ENCODE measurements around the gene RAP1GAP2.
"Not testable (repeated sequence)": the region's sequence is repeated elsewhere in the genome, so short reads cannot be mapped to it uniquely, and the experiment has no call there.

The RAP1GAP2 gene

DNA sequence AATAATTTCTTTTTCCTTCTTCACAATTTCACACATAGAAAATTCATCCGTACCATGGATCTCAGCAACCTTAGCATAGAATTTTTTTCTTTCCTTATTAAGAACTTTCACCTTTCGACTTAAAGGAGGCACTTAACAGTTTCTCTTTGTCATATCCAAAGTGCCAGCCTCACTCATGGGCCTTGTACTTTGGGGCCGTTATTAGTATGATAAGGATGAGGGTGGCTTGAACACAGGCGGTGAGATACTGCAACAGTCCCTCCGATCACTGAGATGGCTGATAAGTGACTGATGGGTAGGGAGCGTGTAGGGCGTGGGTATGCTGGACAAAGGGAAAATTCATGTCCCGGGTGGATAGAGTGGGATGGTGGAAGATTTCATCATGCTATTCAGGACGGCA is 181.9 kb downstream of the RAP1GAP2 start:
- no peak for DNase-seq

DNA sequence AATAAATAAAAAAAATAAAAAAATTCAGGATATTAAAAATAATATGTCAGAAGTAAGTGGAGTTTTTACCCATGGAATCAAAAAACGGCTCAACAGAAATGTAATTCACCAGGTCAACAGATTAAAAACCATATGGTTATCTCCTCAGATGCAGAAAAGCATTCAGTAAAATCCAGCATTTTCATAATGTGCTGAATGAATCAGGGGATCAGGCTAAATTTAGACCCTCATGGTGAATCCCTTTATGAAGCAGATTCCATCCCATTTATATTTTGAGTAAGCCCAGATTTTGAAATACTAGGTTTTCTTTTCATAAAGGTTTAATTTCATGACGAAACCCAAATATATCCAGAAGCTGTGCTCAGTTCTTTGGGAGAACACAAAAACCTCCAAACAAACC is 182.8 kb downstream of the RAP1GAP2 start:
- no peak for DNase-seq

DNA sequence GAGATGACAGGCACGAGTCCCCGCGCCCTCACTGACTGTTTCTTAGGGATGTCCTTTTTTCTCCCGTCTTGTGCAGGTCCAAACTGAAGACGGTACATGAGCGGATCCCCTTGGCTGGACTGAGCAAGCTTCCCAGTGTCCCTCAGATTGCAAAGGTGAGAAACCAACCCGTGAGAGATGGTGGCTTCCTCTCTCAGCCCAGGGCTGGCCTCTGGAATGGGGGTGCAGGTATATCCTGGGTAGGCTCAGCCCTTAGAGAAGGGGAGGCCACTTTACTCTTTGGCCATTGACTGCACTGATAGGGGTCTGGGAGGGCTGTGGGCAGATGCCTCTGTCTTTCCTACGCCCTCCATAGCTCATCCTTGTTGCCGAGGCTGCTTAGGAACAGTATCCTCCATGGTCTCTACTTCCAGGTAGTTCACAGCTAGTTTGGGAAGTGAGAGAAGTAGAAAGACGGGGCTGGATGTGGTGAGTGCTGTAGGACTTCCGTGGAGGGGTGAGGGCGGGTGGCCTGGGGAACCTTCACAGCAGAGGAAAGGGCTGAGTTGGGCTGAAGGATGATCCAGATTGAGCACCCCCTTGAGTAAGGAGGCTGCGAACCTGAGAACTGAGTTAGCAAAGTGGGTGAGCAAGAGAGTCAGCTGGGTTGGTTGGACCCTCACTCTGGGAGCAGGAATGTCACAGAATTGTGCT is 184.1 kb downstream of the RAP1GAP2 start:
- DNase-seq: no peak

DNA sequence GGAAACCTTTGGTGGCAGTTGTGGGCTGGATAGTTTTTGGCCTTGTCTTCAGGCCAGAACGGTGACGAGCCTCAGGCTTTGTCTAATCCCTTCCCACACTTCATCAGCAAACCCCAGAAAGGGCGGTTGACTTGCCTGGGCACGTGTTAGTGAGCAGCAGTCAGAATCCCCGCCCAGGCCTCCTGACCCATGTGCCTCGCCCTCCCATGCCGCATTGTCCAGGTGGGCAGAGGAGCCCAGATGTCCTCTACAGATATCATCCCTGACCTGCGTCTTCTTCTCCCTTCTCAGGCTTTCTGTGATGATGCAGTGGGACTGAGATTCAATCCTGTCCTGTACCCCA is 184.6 kb downstream of the RAP1GAP2 start:
- no peak for DNase-seq

DNA sequence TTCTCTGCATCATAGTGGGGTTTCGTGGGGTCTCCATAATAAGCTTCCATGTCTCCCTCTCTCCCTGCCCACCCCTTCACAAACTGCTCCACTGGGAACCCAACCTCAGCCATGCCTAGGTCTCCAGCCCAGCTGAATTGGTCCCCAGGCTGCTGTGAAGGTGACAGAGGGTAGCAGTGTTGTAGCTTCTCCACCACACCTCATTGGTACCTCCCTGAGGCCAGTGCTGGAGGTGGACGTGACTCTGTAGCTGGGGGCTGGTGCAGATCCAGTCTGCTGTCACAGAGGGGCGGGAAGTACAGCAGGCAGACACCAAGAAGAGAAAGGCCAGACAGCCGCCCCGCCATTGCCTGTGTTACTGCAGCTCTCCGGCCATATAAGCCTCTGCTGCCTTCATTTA is 185.1 kb downstream of the RAP1GAP2 start:
- no peak for DNase-seq

DNA sequence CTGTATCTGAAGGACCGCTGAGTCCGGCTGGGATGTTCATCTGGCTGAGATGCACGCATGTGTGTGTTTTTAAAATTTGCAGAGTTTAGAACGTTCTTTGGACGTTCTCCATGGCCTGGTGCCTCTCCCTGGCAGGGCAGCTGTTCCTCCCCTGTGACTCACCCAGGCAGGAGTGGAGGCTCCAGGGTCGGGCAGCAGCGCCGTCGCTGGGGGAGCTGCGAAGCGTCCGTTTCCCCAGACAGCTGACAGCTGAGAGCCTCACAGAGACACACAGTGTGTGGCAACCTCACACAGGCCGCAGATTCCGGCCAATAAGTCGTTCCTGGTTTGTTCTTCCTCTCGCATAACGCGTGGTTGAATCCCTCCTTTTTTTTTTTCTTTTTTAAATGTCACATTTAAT is 186.6 kb downstream of the RAP1GAP2 start:
- no peak for DNase-seq

DNA sequence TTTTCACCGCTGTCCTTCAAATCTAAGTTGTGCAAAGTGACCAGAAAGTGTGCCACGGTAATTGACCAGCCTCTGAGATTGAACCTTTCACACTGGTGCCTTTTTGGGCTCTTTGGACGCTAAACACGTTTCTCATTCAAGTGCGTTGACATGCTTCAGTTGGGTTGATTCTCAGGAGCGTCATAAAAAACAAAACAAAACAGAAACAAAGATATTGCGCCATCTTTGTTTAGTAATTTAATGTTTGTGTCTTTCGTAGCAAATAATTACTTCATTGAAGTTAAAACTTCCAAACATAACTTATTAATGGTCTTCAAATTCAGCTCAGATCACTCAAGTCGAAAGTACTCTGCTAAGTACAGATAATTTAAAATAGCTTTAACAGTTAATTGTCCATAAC is 187.0 kb downstream of the RAP1GAP2 start:
- no peak for DNase-seq

DNA sequence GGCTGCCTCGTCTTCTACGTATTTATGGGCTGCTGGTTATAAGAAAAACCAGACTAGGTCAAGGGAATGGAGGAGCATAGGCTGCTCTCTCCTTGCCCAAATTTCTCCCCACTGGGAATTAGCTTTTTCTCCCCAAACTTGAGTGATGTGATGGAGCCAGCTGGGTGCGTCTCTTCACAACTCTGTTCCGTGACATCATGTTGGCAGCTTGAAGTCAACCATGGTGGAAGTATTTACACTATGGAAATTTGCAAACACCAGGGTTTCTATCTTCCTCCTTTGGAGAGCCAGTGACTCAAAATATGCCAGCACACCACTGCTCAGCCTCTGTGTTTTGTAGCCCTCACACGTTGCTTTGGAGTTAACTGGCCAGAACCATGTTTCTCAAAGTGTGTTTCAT is 189.1 kb downstream of the RAP1GAP2 start:
- no peak for DNase-seq

DNA sequence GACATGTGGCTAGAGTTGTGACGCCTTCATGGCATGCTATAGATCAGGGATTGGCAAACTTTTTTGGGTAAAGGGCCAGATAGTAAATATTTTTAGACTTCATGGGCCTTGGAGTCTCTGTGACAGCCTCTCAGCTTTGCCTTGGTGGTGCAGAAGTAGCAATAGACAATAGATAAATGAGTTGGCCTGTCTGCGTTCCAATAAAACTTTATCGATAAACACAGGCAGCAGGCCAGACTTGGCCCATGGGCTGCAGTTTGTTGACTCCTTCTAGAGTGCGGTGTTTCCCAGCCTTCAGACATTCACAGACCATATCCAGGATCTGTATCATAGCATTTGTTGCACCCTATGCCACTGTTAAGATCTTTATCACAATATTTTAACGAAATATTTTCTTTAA is 190.7 kb downstream of the RAP1GAP2 start:
- no peak for DNase-seq

DNA sequence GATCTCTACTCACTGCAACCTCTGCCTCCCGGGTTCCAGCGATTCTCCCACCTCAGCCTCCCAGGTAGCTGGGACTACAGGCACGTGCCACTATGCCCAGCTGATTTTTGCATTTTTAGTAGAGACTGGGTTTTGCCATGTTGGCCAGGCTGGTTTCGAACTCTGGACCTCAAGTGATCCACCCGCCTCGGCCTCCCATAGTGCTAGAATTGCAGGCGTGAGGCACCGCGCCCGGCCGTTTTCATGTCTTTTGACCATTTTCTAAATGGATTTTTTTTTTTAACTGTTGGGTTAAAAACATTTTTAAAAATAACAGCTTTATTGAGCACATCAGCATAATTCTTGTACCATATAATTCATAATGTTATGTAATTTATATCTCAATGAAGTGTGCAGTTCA is 193.2 kb downstream of the RAP1GAP2 start:
- not testable (repeated sequence) for DNase-seq

DNA sequence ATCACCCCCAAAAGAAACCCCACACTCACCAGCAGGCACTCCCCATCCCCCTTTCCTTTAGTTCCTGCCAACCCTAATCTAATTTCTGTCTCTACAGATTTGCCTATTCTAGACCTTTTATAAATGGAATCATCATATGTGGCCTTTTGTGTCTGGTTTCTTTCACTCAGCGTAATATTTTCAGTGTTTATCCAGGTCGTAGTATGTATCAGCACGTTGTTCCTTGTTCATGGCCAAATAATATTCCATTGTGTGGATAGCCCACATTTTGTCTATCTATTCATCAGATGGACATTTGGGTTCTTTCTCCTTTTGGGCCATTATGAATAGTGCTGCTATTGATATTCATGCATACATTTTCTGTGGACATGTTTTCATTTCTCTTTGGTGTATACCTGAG is 193.6 kb downstream of the RAP1GAP2 start:
- no peak for DNase-seq

DNA sequence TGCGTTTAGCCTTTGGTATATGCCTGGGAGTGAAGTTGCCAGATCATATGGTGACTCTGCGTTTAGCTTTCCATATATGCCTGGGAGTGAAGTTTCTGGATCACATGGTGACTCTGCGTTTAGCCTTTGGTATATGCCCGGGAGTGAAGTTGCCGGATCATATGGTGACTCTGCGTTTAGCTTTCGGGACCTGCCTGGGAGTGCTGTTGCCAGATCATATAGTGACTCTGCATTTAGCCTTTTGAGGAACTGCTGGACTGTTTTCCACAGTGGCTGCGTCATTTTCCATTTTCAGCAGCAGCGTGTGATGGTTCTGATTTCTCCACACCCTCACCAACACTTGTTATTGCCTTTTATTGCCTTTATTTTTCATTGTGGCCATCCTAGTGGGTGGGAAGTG is 194.2 kb downstream of the RAP1GAP2 start:
- no peak for DNase-seq

DNA sequence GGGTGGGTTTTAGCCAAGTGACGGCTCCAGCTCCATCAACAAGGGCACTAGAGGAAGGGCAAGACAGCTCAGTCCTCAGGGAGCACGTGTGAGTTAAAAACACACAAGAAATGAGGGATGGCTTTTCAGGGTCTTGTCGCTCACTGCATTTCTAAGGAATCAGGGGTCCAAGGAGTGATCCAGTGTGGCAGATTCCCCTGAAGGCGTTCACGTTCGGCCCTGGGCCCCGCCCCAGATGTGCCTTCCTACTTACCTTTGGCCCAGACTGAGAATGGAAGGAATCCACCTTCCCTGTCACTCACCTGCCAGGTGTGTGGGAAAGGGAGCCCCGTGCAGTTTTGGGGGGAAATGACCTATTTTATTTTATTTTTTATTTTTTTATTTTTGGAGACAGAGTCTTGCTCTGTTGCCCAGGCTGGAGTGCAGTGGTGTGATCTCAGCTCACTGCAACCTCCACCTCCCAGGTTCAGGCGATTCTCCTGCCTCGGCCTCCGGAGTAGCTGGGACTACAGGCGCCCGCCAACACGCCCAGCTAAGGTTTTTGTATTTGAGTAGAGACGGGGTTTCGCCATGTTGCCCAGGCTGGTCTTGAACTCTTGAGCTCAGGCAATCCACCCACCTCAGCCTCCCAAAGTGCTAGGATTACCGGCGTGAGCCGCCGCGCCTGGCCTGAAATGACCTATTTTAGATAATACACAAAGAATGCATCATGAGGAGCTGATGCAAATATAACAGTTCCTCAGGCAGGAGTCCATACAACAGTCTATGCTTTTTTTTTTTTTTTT is 195.3 kb downstream of the RAP1GAP2 start:
- DNase-seq: not testable (repeated sequence)

DNA sequence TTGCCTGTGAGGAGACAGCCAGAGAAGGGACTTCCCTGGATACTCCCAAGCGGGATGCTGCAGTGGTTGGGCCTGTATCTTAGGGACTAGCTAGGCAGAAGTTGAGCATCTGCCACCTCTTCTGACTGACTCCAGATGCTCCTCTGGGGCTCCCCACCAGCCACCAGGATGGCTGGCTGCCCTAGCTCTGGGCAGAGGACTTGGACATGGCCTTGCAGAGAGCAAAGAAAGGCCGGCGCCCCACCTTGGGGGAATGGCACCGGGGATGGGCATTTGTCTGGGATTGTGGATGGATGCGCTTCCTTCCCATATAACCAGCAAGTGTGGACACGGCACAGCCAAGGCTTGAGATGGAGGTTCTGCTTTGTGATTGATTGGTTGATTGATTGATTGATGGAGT is 198.2 kb downstream of the RAP1GAP2 start:
- DNase-seq: no peak

DNA sequence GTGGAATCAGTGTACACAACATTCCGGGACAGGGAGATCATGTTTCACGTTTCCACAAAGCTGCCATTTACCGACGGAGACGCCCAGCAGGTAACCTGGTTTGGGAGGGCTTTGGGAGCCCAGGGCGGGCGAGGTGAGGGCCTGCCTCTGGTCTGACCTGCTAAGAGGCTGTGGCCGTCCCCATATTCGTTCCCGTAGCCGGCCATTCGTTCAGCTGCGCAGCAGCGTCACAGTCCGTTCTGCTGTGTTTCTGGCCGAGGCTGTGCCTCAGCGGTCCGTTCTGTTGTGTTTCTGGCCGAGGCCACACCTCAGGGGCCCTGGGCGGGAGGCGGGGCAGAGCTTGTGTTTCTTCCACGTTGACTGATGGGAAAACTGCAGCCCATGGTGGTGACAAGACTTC is 199.1 kb downstream of the RAP1GAP2 start:
- DNase-seq: no peak

DNA sequence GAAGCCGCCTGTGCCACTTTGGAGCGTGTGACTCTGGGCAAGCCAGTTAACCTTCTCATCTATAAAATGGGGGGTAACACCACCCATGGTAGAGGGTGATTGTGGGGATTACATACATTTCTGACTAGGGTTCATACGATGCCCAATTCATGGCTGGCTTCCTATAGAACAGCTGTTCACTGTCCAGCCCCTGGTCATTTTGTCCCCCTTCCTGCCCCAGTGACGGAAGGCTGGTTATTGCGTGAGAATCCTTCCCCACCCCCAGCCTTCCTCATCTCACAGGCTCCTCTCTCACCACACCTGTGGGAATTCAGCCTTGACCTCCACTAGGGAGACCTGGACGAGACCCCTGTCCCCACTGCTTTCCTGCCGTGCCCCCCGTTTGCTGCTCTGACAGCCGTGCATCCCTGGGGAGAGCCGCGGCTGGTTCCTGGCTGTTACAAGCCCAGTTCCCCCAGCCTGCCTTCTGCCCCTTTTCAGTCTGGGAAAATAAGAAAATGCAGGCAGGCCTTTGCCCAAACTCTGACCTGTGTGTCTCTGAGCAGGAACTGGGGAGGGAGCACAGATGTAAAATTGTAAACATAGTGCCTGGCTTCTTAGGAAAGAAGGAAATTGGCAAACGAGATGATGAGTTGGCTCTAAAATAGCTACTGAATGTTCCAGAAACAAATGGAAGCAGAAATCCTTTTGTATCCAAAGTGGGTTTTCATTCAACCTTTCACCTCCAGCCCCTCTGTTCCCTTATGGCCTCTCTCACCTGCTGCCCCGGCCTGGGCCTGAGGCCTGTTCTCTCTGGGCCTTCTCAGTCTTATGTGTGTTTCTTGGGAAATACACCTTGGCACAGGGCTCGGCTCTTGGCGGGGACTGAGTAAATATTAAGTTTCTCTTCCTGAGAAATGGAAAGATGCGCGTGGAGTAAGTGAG is 199.9 kb downstream of the RAP1GAP2 start:
- no peak for DNase-seq

DNA sequence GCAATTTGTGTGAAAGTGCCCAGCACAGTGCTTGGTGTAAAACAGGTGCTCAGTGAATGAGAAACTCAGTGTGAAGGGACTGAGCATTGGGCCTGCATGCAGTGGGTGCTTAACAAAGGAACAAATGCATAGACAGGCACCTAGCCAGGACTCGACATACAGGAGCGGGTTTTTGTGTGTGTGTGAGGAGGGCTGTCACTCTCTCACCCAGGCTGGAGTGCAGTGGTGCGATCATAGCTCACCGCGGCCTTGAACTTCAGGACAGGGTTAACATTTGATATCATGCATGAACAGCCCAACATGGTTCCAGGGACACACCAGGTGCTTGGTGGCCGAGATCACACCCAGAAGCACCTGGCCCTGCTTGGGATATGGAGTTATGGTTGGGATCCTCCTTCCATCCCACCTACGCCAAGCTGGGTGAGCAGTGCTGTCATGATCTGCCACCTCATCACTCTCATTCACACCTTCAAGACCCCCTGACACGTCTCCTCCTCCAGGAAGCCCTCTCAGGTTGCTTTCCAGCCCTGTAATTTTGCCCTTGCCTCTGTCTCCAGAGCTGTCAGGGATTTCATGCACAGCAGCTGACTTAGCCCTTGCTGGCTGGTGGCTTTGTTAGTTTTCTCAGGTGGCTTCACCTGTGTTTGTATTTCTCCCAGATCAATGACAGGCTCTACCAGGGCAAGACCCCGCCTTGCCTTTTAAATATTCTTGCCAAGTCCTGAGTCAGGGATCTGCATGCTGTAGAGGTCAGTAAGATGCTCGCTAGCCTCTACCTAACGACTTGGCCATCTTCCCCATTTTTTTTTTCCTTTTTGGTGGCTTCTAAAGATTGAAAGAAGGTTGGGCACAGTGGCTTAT is 200.8 kb downstream of the RAP1GAP2 start:
- no peak for DNase-seq

DNA sequence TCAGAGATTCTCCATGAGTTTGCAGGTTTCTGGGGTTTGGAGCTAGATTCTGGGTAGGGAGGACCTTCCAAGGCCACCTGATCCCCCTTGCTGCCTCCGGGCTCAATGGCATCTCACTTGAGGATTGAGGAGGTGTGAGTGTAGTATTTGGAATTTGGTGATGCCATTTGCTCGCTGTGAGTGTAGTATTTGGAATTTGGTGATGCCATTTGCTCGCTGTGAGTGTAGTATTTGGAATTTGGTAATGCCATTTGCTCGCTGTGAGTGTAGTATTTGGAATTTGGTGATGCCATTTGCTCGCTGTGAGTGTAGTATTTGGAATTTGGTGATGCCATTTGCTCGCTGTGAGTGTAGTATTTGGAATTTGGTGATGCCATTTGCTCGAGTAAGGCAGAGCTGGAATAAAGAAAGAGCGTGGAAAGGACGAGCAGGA is 202.2 kb downstream of the RAP1GAP2 start:
- DNase-seq: not testable (repeated sequence)

DNA sequence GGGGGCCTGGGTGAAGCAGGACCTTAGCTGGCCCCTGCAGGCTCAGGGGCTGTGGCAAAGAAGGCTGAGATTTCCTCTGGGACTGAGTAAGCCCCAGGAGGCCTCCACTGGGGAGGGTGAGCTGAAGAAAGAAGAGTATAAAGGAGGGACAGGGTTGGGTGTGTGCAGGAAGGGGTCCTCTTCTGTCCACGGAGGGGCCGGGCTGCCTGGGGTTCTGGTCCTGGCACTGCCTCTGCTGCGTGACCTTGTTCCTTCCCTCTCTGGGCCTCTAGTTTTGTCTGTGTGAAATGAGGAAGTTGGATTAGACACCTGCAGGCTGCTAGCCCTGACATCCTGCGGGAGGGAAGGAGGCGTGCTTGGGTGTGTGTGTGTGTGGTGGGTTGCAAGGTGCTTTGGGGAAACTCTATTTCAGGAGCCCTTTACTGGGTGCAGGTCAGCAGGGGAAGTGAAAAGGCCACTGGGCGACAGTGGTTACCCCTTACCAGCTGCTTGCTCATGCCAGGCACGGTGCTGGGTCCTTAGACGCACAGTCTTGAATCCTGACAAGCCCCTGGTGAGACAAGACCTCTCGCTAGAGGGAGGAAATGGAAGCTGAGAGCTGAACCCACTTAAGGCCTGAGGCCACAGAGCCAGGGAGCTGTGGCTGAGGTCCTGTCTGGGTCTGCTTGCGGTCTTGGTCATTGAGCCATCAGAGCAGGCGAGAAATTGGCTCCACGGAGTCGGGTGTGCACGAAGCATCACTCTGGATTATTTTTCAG is 206.5 kb downstream of the RAP1GAP2 start:
- DNase-seq: no peak

DNA sequence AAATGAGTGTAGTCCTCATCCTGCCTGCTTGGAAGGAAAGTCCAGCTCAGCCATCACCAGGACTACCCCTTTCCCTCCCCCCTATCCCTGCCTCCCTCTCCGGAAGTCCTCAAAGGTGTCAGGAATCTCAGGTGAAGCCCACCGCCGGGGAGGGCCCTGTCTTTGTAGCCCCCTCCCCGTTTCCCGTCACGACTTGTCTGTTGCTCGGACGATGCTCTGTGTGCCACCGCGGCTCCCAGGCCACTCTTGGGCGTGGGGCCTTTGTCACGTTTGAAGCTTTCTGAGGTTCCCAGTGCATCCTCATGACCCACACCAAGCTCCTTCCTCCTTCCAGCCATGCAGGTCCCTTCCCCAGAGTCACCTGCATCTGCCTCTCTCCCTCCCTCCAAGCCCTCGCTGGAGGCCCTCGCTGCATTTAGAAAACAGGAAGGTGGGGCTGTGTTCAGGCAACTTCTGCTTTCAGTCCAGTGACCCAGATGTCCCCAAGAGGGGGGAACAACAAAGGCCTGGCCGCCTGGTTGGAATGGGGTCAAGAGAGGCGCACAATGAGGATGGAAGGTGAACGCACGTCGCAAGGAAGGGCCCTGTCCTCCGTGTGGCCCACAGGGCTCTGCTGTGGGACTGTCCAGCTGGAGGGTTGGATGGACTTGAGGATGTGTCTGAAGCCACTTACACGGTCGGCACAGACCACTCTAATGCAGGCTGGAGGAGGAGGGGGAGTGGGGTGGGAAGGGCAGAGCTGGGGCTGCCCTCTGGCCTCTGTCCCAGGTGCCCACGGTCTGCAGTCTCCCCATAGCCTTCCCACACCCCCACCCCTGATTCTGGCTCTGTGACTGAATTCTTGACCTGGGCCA is 207.3 kb downstream of the RAP1GAP2 start:
- DNase-seq: no peak
